Urinary bladder (tissue), 4 donors: ENCODE measurements around the gene MYMK. TPM values are rescaled to one million over a fixed set of nuclear protein-coding genes. Genes with fewer than 3 reads are reported as not detected.

Experiments used
- DNase-seq: peaks from one replicate; pipeline ENCODE4 v3.0.0-alpha.2; 2015; ENCODE audit errors: extremely low spot score
- H3K27ac ChIP-seq: one replicate; pipeline ENCODE4 v1.5.1; 2013; ENCODE audit warnings: low read depth, mild to moderate bottlenecking, moderate library complexity
- H3K36me3 ChIP-seq: one replicate; pipeline ENCODE4 v1.6.1; 2013; ENCODE audit warnings: mild to moderate bottlenecking, moderate library complexity; ENCODE audit not compliant: insufficient read depth
- H3K4me1 ChIP-seq: one replicate; pipeline ENCODE4 v1.6.1; 2013; ENCODE audit warnings: mild to moderate bottlenecking, moderate library complexity; ENCODE audit not compliant: insufficient read depth
- H3K4me3 ChIP-seq: one replicate; pipeline ENCODE4 v1.5.1; 2013; ENCODE audit warnings: low read depth, low read length
- WGBS: extraction: QIAGEN DNeasy Blood & Tissue Kit; methylation state at CpG from one replicate; pipeline ENCODE4 v1.1.7; 2013; 5-methylcytosine and 5-hydroxymethylcytosine counted together
- polyA plus RNA-seq: library from polyadenylated mRNA; stranded (reverse); fragments of 200-250 nt; gene quantifications from one replicate; pipeline ENCODE4 v1.2.3, GENCODE V29; 2013
- total RNA-seq: library from RNA; depleted of rRNA; stranded (reverse); fragments of >200 nt; gene quantifications from one replicate; pipeline ENCODE4 v1.2.3, GENCODE V29; 2014
- donor health status: healthy with polysubstance abuse.
- donor health status: healthy.

Gene MYMK
- total and polyA plus RNA-seq, 2 donors = 1.2 TPM; not detected in 1

DNA sequence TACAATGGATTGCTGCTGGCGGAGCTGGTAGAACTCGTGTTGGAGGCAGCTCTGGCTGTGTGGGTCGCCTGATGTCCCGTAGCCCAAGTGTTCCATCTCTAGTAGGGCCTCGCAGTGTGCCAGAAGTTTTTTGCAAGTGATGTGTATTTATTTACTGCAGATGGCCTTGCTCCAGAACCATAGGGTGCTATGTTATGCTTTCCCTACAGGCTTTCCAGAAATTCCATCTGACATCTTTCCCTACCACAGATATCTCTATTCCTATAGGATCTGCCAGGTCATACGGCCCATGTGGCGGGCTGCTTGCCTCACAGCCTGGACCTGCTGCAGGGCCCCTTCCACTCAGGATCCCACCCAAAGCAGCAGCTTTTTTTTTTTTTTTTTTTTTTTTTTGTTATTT is 26.7 kb upstream of the MYMK start:
- 69% methylated on average over 7 of the region's 7 CpGs for WGBS
- H3K4me1 ChIP-seq = no peaks in the 10 kb centered on the region
- H3K36me3 ChIP-seq = no peaks in the 10 kb centered on the region
- no peak for DNase-seq
- H3K27ac ChIP-seq = no peak overlapping the region
- H3K4me3 ChIP-seq = no peak overlapping the region

DNA sequence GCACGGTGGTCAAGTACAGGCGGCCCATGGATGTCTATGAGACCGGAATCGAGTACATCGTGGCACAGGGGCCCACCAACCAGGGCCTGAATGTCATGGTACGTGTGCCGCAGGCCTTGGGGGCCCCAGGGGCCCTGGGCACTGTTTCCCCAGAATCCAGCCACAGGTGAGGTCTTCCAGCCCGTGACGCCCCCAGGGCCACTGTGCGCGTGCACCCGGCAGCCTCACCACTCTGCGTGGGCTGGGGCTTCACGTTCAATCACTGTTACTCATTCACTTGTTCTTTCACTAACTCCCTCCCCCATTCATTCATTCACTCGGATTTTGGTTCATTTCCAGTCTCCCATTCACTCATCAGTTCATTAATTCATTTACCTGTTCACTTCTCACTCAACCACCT is 22.4 kb upstream of the MYMK start:
- Histone ChIP-seq H3K27ac (no peak overlapping the region), H3K4me3 (no peak overlapping the region), H3K4me1 (no peaks in the 10 kb centered on the region), H3K36me3 (no peaks in the 10 kb centered on the region)
- no peak for DNase-seq
- 87% methylated on average over 15 of the region's 15 CpGs for WGBS

- Histone ChIP-seq H3K36me3 (no peaks in the 10 kb centered on the region), H3K27ac (no peak overlapping the region), H3K4me1 (no peaks in the 10 kb centered on the region), H3K4me3 (no peak overlapping the region)
- 76% methylated on average over 8 of the region's 8 CpGs for WGBS
- DNase-seq = no peak
These were observed 21.5 kb upstream of the MYMK start for GRCh38 chr9:133546287-133546680.

GRCh38 chr9:133545494-133546286 is 20.9 kb upstream of the MYMK start:
- no peaks in the 10 kb centered on the region for H3K36me3 ChIP-seq
- WGBS = 50% methylated on average over 25 of the region's 25 CpGs
- DNase-seq = no peak

DNA sequence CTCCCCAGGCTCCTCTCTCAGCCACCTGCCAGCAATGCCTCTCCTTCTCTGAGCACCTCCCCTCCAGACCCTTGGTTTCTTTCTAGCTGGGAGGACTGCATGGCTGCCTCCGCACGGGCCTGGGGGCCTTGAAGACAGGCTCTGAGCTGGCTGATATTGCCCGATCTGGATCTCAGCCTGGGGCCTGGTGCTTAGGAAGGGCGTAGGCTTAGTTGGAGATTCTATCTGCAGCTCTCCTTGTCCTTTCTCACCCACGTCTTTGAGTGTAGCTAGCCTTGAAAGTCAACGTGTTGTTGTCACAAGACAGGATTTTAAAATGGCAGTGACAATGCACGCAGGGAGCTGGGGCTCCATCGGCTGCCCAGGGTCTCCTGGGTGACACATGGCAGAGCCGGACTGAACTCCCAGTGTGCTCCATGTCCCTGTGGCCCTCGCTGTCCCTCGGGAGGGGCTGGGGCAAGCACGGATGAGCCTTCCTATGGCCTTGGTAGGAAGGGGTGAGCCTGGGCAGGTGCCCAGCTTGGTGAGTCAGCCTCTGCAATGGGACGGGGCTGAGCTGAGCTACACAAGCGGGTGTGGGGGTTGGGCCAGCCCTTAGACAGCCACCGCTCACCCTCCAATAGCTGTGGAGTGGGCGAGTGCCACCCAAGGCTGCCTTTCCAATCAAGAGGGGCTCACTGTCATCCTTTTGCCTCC is 19.2 kb upstream of the MYMK start:
- DNase-seq = no peak
- H3K27ac ChIP-seq = no peak overlapping the region
- WGBS = 81% methylated on average over 16 of the region's 16 CpGs
- H3K36me3 ChIP-seq = no peaks in the 10 kb centered on the region
- no peaks in the 10 kb centered on the region for H3K4me1 ChIP-seq
- no peak overlapping the region for H3K4me3 ChIP-seq

More at GRCh38 chr9:133545494-133546286, 20.9 kb upstream of the MYMK start:
- no peaks in the 10 kb centered on the region for H3K4me1 ChIP-seq
- H3K27ac ChIP-seq = no peak overlapping the region
- H3K4me3 ChIP-seq = no peak overlapping the region

DNA sequence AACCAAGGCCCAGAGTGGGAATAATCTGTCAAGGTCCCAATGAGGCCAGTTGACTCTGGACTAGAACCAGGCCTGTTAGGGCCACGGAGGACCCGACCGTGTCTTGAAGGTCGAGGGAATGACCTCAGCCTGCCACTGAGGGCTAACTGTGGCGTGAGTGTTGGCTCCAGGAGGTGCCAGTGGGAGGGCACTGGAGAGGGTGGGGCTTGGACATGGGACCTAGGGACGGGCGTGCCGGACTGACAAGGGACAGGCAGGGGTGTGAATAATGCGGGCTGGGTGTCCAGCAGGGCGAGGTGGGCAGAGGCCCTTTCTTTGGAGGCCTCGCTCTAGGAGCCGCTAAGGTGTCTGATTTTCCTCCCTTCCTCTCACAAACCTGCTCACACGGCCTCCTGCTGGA is 17.2 kb upstream of the MYMK start:
- Histone ChIP-seq H3K4me1 (no peaks in the 10 kb centered on the region), H3K27ac (no peak overlapping the region), H3K36me3 (no peaks in the 10 kb centered on the region), H3K4me3 (no peak overlapping the region)
- no peak for DNase-seq
- 79% methylated on average over 13 of the region's 13 CpGs for WGBS

DNA sequence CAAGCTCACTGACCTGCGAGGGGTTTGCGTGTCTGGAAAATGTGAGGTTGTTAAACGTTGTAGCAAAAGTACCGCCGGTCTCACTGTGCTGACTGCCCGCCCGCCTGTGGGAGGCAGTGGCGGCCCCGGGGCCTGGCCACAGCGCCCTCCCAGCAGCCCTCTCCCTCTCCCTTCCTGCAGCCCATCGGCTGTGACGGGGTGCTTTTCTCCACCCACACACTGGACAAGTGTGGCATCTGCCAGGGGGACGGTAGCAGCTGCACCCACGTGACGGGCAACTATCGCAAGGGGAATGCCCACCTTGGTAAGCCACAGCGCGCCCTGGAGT is 15.9 kb upstream of the MYMK start:
- Histone ChIP-seq H3K36me3 (no peaks in the 10 kb centered on the region), H3K4me3 (no peak overlapping the region), H3K4me1 (no peaks in the 10 kb centered on the region), H3K27ac (no peak overlapping the region)
- 85% methylated on average over 18 of the region's 18 CpGs for WGBS
- no peak for DNase-seq

DNA sequence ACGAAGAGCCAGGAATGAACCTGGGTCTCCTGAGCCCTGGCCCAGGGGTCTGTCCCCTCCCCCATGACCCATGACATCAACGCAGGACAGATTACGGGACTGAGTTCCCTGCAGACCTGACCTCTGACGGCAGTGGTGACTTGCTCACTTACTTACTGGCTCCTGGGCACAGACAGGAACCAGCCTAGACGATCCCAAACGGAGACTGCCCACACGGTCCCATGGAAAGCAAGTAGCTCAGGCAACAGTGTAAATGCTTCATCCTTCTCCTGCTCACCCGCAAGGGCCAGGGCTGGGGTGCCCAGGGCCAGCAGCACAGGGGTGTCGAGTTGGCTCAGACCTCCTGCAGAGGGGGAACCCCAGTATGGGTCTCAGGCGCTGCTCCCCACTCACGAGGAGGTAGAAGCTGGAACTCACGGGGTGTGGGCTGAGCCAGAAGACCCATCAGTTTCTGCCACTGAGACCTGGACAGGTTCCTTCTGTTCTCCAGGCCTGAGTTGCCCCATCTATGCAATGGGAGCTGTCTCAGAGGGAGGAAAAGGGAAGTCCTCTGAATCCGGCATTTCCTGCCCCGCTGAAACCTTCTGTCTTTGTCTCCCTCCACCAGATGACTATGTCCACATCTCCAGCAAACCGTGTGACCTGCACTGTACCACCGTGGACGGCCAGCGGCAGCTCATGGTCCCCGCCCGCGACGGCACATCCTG is 15.4 kb upstream of the MYMK start:
- no peaks in the 10 kb centered on the region for H3K4me1 ChIP-seq

GRCh38 chr9:133538851-133539833 is 14.4 kb upstream of the MYMK start:
- H3K4me1 ChIP-seq = no peaks in the 10 kb centered on the region
- H3K36me3 ChIP-seq = no peaks in the 10 kb centered on the region
- WGBS = 35% methylated on average over 47 of the region's 47 CpGs
- DNase-seq = no peak
- no peak overlapping the region for H3K4me3 ChIP-seq
- H3K27ac ChIP-seq = no peak overlapping the region

More for the DNA sequence above, 15.4 kb upstream of the MYMK start:
- DNase-seq = no peak
- Histone ChIP-seq H3K4me3 (no peak overlapping the region), H3K27ac (no peak overlapping the region), H3K36me3 (no peaks in the 10 kb centered on the region)
- WGBS = 77% methylated on average over 22 of the region's 22 CpGs

DNA sequence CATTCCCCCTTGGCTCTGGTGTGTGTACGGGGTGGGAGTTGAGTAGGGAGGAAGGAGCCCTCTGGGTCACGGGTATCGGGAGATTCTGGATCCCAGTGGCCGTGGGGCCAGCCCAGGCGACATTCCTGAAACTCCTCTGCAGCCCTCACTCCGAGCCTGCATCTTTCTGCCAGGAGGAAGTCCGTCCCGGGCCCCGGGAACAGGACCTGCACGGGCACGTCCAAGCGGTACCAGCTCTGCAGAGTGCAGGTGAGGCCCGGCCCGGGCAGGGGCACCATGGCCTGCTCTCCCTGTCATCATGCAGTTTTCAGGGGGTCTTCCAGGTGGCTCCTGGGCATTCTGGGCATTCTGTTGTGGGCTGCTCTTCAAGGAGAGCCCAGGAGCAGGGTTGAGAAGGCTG is 13.4 kb upstream of the MYMK start:
- Histone ChIP-seq H3K4me3 (no peak overlapping the region), H3K36me3 (no peaks in the 10 kb centered on the region), H3K27ac (no peak overlapping the region), H3K4me1 (no peaks in the 10 kb centered on the region)
- WGBS = 84% methylated on average over 14 of the region's 14 CpGs
- DNase-seq = no peak

DNA sequence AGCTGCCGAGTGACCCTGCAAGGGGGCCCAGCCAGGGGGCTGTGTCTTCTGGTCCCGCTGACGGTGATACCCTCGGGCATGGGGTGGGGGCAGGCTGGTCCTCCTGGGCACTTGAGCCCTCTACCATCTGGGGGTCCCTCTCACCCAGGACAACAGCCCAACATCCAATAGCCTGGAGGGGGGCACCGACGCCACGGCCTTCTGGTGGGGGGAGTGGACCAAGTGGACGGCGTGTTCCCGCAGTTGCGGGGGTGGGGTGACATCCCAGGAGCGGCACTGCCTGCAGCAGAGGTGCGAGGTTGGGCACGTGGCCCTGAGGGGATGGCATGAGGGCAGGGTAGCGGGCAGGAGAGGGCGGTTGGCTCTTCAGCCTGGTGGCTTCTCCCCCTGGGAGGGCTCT is 12.5 kb upstream of the MYMK start:
- DNase-seq = no peak
- no peak overlapping the region for H3K27ac ChIP-seq
- no peaks in the 10 kb centered on the region for H3K36me3 ChIP-seq
- H3K4me1 ChIP-seq = no peaks in the 10 kb centered on the region
- no peak overlapping the region for H3K4me3 ChIP-seq
- WGBS = 94% methylated on average over 16 of the region's 16 CpGs

GRCh38 chr9:133536536-133536935 is 11.8 kb upstream of the MYMK start:
- 95% methylated on average over 9 of the region's 9 CpGs for WGBS
- no peak overlapping the region for H3K27ac ChIP-seq

DNA sequence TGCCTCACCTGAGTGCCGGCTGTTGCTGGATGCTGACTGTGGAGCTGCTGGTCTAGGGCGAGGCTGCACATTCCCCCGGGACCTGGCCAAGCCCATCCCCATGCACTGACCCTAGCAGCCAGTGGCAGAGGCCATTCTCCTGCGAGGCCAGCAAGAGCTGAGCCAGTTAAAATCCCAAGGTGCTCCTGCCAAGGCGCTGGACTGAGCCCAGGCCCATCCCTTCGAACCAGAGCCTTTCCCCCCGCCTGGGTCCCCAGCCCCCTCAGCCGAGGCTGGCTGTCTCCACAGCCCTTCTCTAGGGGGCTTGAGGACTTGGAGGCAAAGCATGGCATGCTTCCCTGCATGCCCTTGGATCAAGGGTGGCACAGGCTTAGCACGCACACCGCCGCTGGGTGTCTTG is 11.3 kb upstream of the MYMK start:
- no peak for DNase-seq
- Histone ChIP-seq H3K4me1 (no peaks in the 10 kb centered on the region), H3K4me3 (no peak overlapping the region), H3K27ac (no peak overlapping the region), H3K36me3 (no peaks in the 10 kb centered on the region)
- WGBS = 86% methylated on average over 11 of the region's 11 CpGs

More at GRCh38 chr9:133536536-133536935, 11.8 kb upstream of the MYMK start:
- H3K36me3 ChIP-seq = no peaks in the 10 kb centered on the region
- no peaks in the 10 kb centered on the region for H3K4me1 ChIP-seq
- no peak overlapping the region for H3K4me3 ChIP-seq
- DNase-seq = no peak
